T-helper 2 cell treated with Interferon-gamma antibody and Interleukin-4, amounts not matched to agents 100 ng/mL and 5 ng/mL, for 36 hours (primary cell): ENCODE measurements around the gene SELENOS. TPM values are rescaled to one million over a fixed set of nuclear protein-coding genes. Genes with fewer than 3 reads are reported as not detected.

ENCODE experiments used
- intact Hi-C: fragments of 100-400 bp; cut with micrococcal nuclease; formaldehyde crosslinking; loops from one replicate; pipeline ENCODE4 v1.15.1; 2023
- total RNA-seq: library from RNA; stranded (reverse); gene quantifications from 2 replicates; pipeline ENCODE4 v1.2.3, GENCODE V29; 2022

SELENOS gene
- total RNA-seq, 1 donor from 2014 or later: 42.5 TPM

GRCh38 chr15:101225658-101226057 lies 51.6 kb downstream of the SELENOS start:
- intact Hi-C loops: no loop called here

Other genes with a start within 250 kb of the SELENOS start
- 35.6 and 37.5 TPM in 2 replicates for gene CHSY1, start 25.4 kb downstream of the SELENOS start, total RNA-seq
- 135 and 147 TPM in 2 replicates for gene SNRPA1, start 17.8 kb upstream of the SELENOS start, total RNA-seq
- 2.6 and 3.3 TPM in 2 replicates for gene PCSK6, start 212.2 kb upstream of the SELENOS start, total RNA-seq